ENCODE measurements around the gene RAB14. TPM values are rescaled to one million over a fixed set of nuclear protein-coding genes. Genes with fewer than 3 reads are reported as not detected.

RAB14 gene
- polyA plus RNA-seq, 1 of the 3 experiments (the other 2 are of a cell fraction): 17.4 TPM

GRCh38 chr9:121200356-121200755 is 1.3 kb downstream of the RAB14 start:
- Histone ChIP-seq H3K9me2 (no peaks in the 10 kb centered on the region), H3K4me2 (peak overlapping the region; percentile 87), H3K27me3 (ENCODE audit: insufficient read depth) (no peaks in the 10 kb centered on the region), H4K20me1 (ENCODE audit: insufficient read depth) (peaks cover 56% of the 10 kb centered on the region), H3K4me3 (ENCODE audit: low read depth in 2 of 2, low read length in 1 of 2) (peak overlapping the region; percentile 89 to 96), H3K4me1 (ENCODE audit: control insufficient read depth in 1 of 2, insufficient read depth in 2 of 2, low read depth in 1 of 2, low read length in 1 of 2) (peaks cover 13 to 39% of the 10 kb centered on the region in 2 experiments; a peak in 3 of 4 replicates), H3F3A (replicated peaks; ENCODE audit: insufficient read depth) (no peaks in the 10 kb centered on the region), H3K79me2 (ENCODE audit: insufficient read depth) (peaks cover 63% of the 10 kb centered on the region), H3K36me3 (replicated peaks in 1 of 2; ENCODE audit: control insufficient read depth in 1 of 2, insufficient read depth in 2 of 2, low read length in 1 of 2) (no peaks in the 10 kb centered on the region), H3K9me3 (no peaks in the 10 kb centered on the region), H3K9ac (peak overlapping the region; percentile 86), H2AFZ (ENCODE audit: low read depth) (no peak overlapping the region), H3K27ac (ENCODE audit: low read depth in 2 of 2, low read length in 1 of 2) (no peak overlapping the region)
- ChIA-PET POLR2A (no interaction called here), CTCF (interaction anchor here (0.7 to 4.8 kb wide), 4 partner anchors 9 to 444 kb away, joined by 3 to 25 read pairs (median 3); no protein-coding TSS in a partner anchor)
- WGBS (ENCODE audit: low lambda C conversion rate): 18% methylated on average over 4 of the region's 4 CpGs
- DNase-seq: no peak
- TF ChIP-seq MXI1 (IDR thresholded peaks at IDR 0.05; ENCODE audit: low read depth, low read length) (no peak), REST (IDR thresholded peaks at IDR 0.05; ENCODE audit: low read depth, low read length) (no peak)

- no peak for TF ChIP-seq ZBTB33 (IDR thresholded peaks at IDR 0.05; ENCODE audit: borderline replicate concordance, low read depth)
- TF ChIP-seq RFX5 (IDR thresholded peaks at IDR 0.05; ENCODE audit: low read length): no peak
- no peak for TF ChIP-seq TAF1 (IDR thresholded peaks at IDR 0.05; ENCODE audit: borderline replicate concordance, low read depth, low read length)
- no peak for TF ChIP-seq YY1 (IDR thresholded peaks at IDR 0.05; ENCODE audit: low read depth)
- TF ChIP-seq PBX3 (IDR thresholded peaks at IDR 0.05): no peak
- TF ChIP-seq RCOR1 (IDR thresholded peaks at IDR 0.05; ENCODE audit: low read length): no peak
- TF ChIP-seq NFIC (IDR thresholded peaks at IDR 0.05; ENCODE audit: borderline replicate concordance): no peak
- H3K4me1 ChIP-seq (ENCODE audit: control insufficient read depth in 1 of 2, insufficient read depth in 2 of 2, low read depth in 1 of 2, low read length in 1 of 2): peaks cover 18 to 39% of the 10 kb centered on the region in 2 experiments; a peak in 3 of 4 replicates
- H3K36me3 ChIP-seq (replicated peaks in 1 of 2; ENCODE audit: control insufficient read depth in 1 of 2, insufficient read depth in 2 of 2, low read length in 1 of 2): no peaks in the 10 kb centered on the region
- POLR2A ChIA-PET: no interaction called here
- H3K9ac ChIP-seq: peak overlapping the region; percentile 86; the same call in 1 of the 2 replicates
- H3K79me2 ChIP-seq (ENCODE audit: insufficient read depth): peaks cover 67% of the 10 kb centered on the region
- H3K27ac ChIP-seq (ENCODE audit: low read depth in 2 of 2, low read length in 1 of 2): peak overlapping the region in 1 of 2 experiments; percentile 4; a peak in 1 of 4 replicates
- no peaks in the 10 kb centered on the region for H3K9me3 ChIP-seq
- peaks cover 60% of the 10 kb centered on the region for H4K20me1 ChIP-seq (ENCODE audit: insufficient read depth)
- WGBS (ENCODE audit: low lambda C conversion rate): 50% methylated on average over 2 of the region's 2 CpGs
- no peaks in the 10 kb centered on the region for H3K27me3 ChIP-seq (ENCODE audit: insufficient read depth)
- no peak overlapping the region for H2AFZ ChIP-seq (ENCODE audit: low read depth)
- H3F3A ChIP-seq (replicated peaks; ENCODE audit: insufficient read depth): no peaks in the 10 kb centered on the region
- no peak for DNase-seq
- CTCF ChIA-PET: interaction anchor here (0.7 to 4.8 kb wide), 5 partner anchors 10 to 444 kb away, joined by 3 to 25 read pairs (median 3); no protein-coding TSS in a partner anchor
- peak overlapping the region; percentile 87 for H3K4me2 ChIP-seq
- H3K9me2 ChIP-seq: no peaks in the 10 kb centered on the region
- H3K4me3 ChIP-seq (ENCODE audit: low read depth in 2 of 2, low read length in 1 of 2): peak overlapping the region; percentile 89 to 96
Observed at GRCh38 chr9:121199921-121200320, 1.7 kb downstream of the RAB14 start.

All from SK-N-SH (cell line).